HFFc6 (cell line): ENCODE data around the gene UBE2R2. TPM values are rescaled to one million over a fixed set of nuclear protein-coding genes. Genes with fewer than 3 reads are reported as not detected.

Source experiments
- DNase-seq: peaks from one replicate; pipeline ENCODE4 v3.0.0-alpha.2; 2018
- H3K27ac Mint-ChIP-seq: 2 replicates; pipeline ENCODE4 v1.8.0; 2020; ENCODE audit warnings: mild to moderate bottlenecking, mixed read lengths
- H3K27me3 Mint-ChIP-seq: 2 replicates; pipeline ENCODE4 v1.8.0; 2021; ENCODE audit warnings: mild to moderate bottlenecking, moderate library complexity, mixed read lengths; ENCODE audit not compliant: insufficient read depth
- H3K36me3 Mint-ChIP-seq: 2 replicates; pipeline ENCODE4 v1.8.0; 2021; ENCODE audit warnings: low read depth, mixed read lengths
- H3K4me1 Mint-ChIP-seq: 2 replicates; pipeline ENCODE4 v1.8.0; 2020; ENCODE audit warnings: low read depth, mixed read lengths
- H3K4me3 Mint-ChIP-seq: 2 replicates; pipeline ENCODE4 v1.8.0; 2020; ENCODE audit warnings: mild to moderate bottlenecking, moderate library complexity, mixed read lengths
- H3K9me3 Mint-ChIP-seq: 2 replicates; pipeline ENCODE4 v1.8.0; 2020; ENCODE audit warnings: mild to moderate bottlenecking, mixed read lengths
- total RNA-seq, 6 experiments: library from RNA; stranded (reverse); fragmentation: NEBNext Ultra II Directional; extraction: Animal tissue kit (Norgen Biotek cat#: 25700); gene quantifications; 2 replicates in 1 of 6; 3 replicates in 5 of 6; pipeline ENCODE4 v1.2.3, GENCODE V29; 2021
- TF ChIP-seq, protein P1 (sequence below): fragments of 200-600 bp; sonication (generic); IDR thresholded peaks from 2 replicates; pipeline ENCODE4 v1.5.0; 2021; ENCODE audit warnings: antibody characterized with exemption, mild to moderate bottlenecking

Gene UBE2R2
- total RNA-seq, 6 experiments from 2014 or later = 39.7 to 49.3 (median 46.6) TPM

DNA sequence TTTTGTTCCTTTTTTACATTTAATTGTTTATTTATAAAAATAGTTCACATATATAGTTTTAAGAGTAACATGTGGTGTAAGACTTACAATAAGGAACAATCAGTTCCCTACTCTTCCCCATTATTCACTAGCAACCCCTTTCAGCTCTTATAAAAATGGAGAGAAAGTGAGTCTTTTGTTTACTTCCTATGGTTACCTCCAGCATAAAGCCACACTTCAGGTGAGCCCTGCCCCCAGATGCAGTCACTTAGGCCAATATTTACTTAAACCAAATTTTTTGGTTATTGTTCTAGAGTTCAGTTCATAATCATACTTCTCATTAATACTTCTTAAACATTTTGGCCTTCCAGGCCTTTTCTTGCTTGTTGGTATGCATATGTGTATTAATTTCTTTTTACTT lies 33.7 kb downstream of the UBE2R2 start:
- H3K27ac Mint-ChIP-seq = peak overlapping the region; percentile 56
- no peaks in the 10 kb centered on the region; the same call in 1 of the 2 replicates for H3K27me3 Mint-ChIP-seq
- no peak overlapping the region for H3K4me3 Mint-ChIP-seq
- no peaks in the 10 kb centered on the region for H3K9me3 Mint-ChIP-seq
- TF ChIP-seq, protein P1, sequence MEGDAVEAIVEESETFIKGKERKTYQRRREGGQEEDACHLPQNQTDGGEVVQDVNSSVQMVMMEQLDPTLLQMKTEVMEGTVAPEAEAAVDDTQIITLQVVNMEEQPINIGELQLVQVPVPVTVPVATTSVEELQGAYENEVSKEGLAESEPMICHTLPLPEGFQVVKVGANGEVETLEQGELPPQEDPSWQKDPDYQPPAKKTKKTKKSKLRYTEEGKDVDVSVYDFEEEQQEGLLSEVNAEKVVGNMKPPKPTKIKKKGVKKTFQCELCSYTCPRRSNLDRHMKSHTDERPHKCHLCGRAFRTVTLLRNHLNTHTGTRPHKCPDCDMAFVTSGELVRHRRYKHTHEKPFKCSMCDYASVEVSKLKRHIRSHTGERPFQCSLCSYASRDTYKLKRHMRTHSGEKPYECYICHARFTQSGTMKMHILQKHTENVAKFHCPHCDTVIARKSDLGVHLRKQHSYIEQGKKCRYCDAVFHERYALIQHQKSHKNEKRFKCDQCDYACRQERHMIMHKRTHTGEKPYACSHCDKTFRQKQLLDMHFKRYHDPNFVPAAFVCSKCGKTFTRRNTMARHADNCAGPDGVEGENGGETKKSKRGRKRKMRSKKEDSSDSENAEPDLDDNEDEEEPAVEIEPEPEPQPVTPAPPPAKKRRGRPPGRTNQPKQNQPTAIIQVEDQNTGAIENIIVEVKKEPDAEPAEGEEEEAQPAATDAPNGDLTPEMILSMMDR = no peak
- H3K4me1 Mint-ChIP-seq = peaks cover 43% of the 10 kb centered on the region
- DNase-seq = no peak
- H3K36me3 Mint-ChIP-seq = peaks cover 5% of the 10 kb centered on the region; the same call in 1 of the 2 replicates

DNA sequence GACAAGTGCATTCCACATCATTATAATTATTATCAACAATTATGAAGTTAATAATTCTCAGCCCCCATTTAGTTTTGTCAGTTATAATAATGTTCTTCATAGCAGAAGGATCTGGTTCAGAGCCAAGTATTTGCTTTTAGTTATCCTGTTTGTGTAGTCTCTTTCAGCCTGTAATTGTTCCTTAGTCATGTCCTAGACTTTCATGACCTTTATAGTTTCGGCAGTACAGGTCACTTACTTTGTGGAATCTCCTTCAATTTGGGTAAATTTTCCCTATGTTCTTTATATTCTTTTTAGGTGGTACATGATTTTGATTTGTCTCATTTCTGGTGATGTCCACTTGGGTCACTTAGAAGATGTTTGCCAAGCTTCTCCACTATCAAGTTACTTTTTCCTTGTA lies 34.3 kb downstream of the UBE2R2 start:
- DNase-seq = peak; percentile 16
- TF ChIP-seq, protein P1 = no peak
- no peak overlapping the region for H3K4me3 Mint-ChIP-seq
- H3K4me1 Mint-ChIP-seq = peaks cover 44% of the 10 kb centered on the region
- H3K9me3 Mint-ChIP-seq = no peaks in the 10 kb centered on the region
- H3K27ac Mint-ChIP-seq = peak overlapping the region; percentile 56
- H3K36me3 Mint-ChIP-seq = peaks cover 3% of the 10 kb centered on the region; the same call in 1 of the 2 replicates
- no peaks in the 10 kb centered on the region; the same call in 1 of the 2 replicates for H3K27me3 Mint-ChIP-seq

DNA sequence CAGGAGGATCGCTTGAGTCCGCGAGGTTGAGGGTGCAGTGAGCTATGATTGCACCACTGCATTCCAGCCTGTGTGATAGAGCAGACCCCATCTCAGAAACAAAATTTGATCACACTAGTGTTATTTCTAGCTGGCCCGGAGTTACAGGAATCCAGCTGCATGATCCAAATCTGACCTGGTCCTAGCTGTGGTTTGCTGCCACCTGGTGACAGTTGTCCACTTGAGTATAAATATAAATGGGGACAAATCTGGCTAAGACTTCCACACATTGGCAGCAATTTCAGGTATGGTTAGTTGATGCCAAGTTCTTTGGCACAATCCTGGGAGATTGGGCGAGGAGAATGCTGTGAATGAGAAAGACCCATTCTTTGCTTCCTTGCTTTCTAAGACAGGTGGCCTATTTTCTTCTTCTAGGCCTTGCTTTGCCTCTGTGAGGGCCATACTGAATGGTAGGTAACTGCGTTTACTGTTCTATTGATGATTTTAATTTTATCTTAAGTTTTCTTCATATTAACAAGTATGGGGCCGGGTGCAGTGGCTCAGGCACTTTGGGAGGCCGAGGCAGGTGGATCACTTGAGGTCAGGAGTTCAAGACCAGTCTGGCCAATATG lies 35.4 kb downstream of the UBE2R2 start:
- H3K36me3 Mint-ChIP-seq = no peaks in the 10 kb centered on the region
- no peaks in the 10 kb centered on the region for H3K9me3 Mint-ChIP-seq
- TF ChIP-seq, protein P1 = peak; percentile 79
- H3K27me3 Mint-ChIP-seq = no peaks in the 10 kb centered on the region; the same call in 1 of the 2 replicates
- no peak overlapping the region for H3K27ac Mint-ChIP-seq
- peaks cover 45% of the 10 kb centered on the region for H3K4me1 Mint-ChIP-seq
- H3K4me3 Mint-ChIP-seq = no peak overlapping the region
- DNase-seq = peak; percentile 52

DNA sequence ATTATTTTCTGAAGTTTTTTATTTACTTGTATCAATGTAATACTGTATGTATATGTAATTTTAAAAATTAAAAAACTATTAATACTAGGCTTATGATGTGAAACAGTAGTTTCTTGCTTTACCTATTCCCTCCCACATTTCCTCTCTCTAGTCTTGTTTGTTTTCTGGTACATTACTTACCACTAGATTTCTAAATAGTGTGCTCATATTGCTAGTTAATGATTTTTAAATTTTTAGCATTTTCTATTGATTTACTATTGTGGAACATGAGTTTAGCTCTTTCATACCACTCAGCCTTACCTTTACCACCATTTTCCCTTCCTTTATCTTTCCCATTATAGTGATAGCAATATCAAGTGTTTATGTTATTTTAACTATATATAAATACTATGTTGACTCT lies 39.3 kb downstream of the UBE2R2 start:
- DNase-seq = no peak
- Mint-ChIP-seq H3K4me1 (peaks cover 57% of the 10 kb centered on the region), H3K9me3 (no peaks in the 10 kb centered on the region), H3K4me3 (no peak overlapping the region), H3K27me3 (no peaks in the 10 kb centered on the region), H3K36me3 (no peaks in the 10 kb centered on the region), H3K27ac (no peak overlapping the region)
- TF ChIP-seq, protein P1 = no peak

DNA sequence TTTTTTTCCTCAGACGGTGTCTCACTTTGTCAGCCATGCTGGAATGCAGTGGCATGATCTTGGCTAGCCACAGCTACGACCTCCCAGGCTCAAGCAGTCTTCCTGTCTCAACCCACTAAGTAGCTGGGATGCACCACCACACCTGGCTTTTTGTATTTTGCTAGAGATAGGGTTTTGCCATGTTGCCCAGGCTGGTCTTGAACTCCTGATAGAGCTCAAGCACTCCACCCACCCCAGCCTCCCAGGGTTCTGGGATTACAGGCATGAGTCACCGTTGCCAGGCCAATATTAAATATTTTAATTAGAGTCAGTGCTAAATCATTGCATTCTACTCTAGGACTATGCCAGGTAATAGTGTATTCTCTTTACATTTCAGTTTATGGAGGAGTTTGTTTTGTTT lies 41.5 kb downstream of the UBE2R2 start:
- TF ChIP-seq, protein P1 = no peak
- Mint-ChIP-seq H3K27me3 (no peaks in the 10 kb centered on the region), H3K4me1 (peaks cover 57% of the 10 kb centered on the region), H3K4me3 (no peak overlapping the region), H3K27ac (peak overlapping the region; percentile 73), H3K36me3 (no peaks in the 10 kb centered on the region), H3K9me3 (no peaks in the 10 kb centered on the region)
- DNase-seq = no peak
